Endothelial cell of umbilical vein (primary cell): ENCODE results near the gene PAPLN.

Experiments
- POLR2A ChIP-seq: IDR thresholded peaks from 2 replicates; pipeline ENCODE4 v1.6.1; 2012; ENCODE audit warnings: low read depth, mild to moderate bottlenecking, control low read depth, low read length
- TF ChIP-seq, protein P1 (sequence below), 2 donors: IDR thresholded peaks; 1 replicate in 1 of 2; 2 replicates in 1 of 2; pipeline ENCODE4 v1.5.1; 2011; ENCODE audit warnings: low read length in 2 of 2, mild to moderate bottlenecking in 2 of 2, moderate library complexity in 2 of 2, control low read depth in 1 of 2, inconsistent platforms in 1 of 2, low read depth in 1 of 2; ENCODE audit not compliant: insufficient read depth in 1 of 2; ENCODE audit errors: extremely low read depth in 1 of 2

DNA sequence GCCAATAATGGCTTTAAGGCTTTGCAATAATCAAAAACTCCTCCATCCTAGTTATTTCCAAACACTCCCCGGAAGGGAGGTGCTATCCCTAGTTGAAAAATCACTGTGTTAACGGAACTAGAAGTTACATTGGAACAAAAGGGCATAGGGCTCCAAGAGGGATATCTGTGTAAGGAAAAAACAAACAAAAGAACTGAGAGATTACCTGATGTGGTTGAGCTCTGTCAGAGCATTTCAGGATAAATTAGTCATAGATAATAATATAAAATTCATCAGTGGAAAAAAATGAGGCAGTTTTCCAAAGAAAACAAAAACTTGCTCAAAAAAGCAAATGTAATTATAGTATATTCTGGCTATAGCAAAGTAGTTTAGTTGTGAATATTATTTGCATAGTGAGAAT is 27.4 kb upstream of the PAPLN start:
- no peak for TF ChIP-seq POLR2A
- TF ChIP-seq, protein P1, sequence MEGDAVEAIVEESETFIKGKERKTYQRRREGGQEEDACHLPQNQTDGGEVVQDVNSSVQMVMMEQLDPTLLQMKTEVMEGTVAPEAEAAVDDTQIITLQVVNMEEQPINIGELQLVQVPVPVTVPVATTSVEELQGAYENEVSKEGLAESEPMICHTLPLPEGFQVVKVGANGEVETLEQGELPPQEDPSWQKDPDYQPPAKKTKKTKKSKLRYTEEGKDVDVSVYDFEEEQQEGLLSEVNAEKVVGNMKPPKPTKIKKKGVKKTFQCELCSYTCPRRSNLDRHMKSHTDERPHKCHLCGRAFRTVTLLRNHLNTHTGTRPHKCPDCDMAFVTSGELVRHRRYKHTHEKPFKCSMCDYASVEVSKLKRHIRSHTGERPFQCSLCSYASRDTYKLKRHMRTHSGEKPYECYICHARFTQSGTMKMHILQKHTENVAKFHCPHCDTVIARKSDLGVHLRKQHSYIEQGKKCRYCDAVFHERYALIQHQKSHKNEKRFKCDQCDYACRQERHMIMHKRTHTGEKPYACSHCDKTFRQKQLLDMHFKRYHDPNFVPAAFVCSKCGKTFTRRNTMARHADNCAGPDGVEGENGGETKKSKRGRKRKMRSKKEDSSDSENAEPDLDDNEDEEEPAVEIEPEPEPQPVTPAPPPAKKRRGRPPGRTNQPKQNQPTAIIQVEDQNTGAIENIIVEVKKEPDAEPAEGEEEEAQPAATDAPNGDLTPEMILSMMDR (IDR thresholded peaks at IDR 0.05; ENCODE audit: extremely low read depth in 1 of 2, insufficient read depth in 1 of 2, low read depth in 1 of 2, low read length in 2 of 2) = no peak
